HepG2 (cell line): ENCODE measurements around the gene C1orf185.

Source experiments
- MAFF ChIP-seq: IDR thresholded peaks from 2 replicates; pipeline ENCODE4 v1.6.1; 2011; ENCODE audit warnings: low read depth, low read length, improper control_type of control experiment
- NFYC ChIP-seq: IDR thresholded peaks from 2 replicates; pipeline ENCODE4 v1.6.1; 2016; ENCODE audit warnings: missing genetic modification reagents, missing compliant biosample characterization
- PCBP1 ChIP-seq: fragments of 200-400 bp; formaldehyde crosslinking; IDR thresholded peaks from 2 replicates; pipeline ENCODE4 v1.6.1; 2017; ENCODE audit warnings: mild to moderate bottlenecking, low read depth, low read length, borderline replicate concordance
- PHF8 ChIP-seq: sonication (generic); formaldehyde crosslinking; IDR thresholded peaks from 2 replicates; pipeline ENCODE4 v1.5.0; 2020; ENCODE audit warnings: missing genetic modification reagents
- POLR2A ChIP-seq, 2 experiments: IDR thresholded peaks; 2 replicates each; pipeline ENCODE4 v1.6.1; 2011; ENCODE audit warnings: low read depth in 2 of 2, low read length in 2 of 2, mild to moderate bottlenecking in 1 of 2, moderate library complexity in 1 of 2; ENCODE audit not compliant: insufficient read depth in 1 of 2
- RFX5 ChIP-seq: IDR thresholded peaks from 2 replicates; pipeline ENCODE4 v1.6.1; 2011; ENCODE audit warnings: low read depth, low read length, improper control_type of control experiment
- ZBTB38 ChIP-seq: sonication (generic); formaldehyde crosslinking; IDR thresholded peaks from 2 replicates; pipeline ENCODE4 v1.5.1; 2020; ENCODE audit warnings: mild to moderate bottlenecking, missing genetic modification reagents
- ZBTB7A ChIP-seq: sonication (generic); formaldehyde crosslinking; IDR thresholded peaks from 2 replicates; pipeline ENCODE4 v1.8.0; 2022; ENCODE audit warnings: mild to moderate bottlenecking, missing genetic modification reagents
- ZFX ChIP-seq: sonication (generic); formaldehyde crosslinking; IDR thresholded peaks from 2 replicates; pipeline ENCODE4 v1.4.0; 2020; ENCODE audit warnings: mild to moderate bottlenecking, low read depth, missing genetic modification reagents, moderate library complexity
- ZNF274 ChIP-seq: sonication (generic); formaldehyde crosslinking; IDR thresholded peaks from 2 replicates; pipeline ENCODE4 v1.5.1; 2020; ENCODE audit warnings: mild to moderate bottlenecking, missing genetic modification reagents
- ZNF513 ChIP-seq: sonication (generic); formaldehyde crosslinking; conservative IDR thresholded peaks from 2 replicates; pipeline ENCODE4 v1.5.0; 2020; ENCODE audit warnings: missing genetic modification reagents
- ZNF557 ChIP-seq: sonication (generic); formaldehyde crosslinking; IDR thresholded peaks from 2 replicates; pipeline ENCODE4 v1.4.0; 2020; ENCODE audit warnings: missing genetic modification reagents
- TF ChIP-seq, protein P1 (sequence below): sonication (generic); formaldehyde crosslinking; IDR thresholded peaks from 2 replicates; pipeline ENCODE4 v1.5.0; 2020; ENCODE audit warnings: mild to moderate bottlenecking, missing genetic modification reagents, moderate library complexity
- TF ChIP-seq, protein P2 (sequence below): sonication (generic); formaldehyde crosslinking; IDR thresholded peaks from 2 replicates; pipeline ENCODE4 v1.4.0; 2020; ENCODE audit warnings: missing genetic modification reagents, mild to moderate bottlenecking, borderline replicate concordance

GRCh38 chr1:51073456-51073855, 28.6 kb upstream of the C1orf185 start:
- TF ChIP-seq, protein P1, sequence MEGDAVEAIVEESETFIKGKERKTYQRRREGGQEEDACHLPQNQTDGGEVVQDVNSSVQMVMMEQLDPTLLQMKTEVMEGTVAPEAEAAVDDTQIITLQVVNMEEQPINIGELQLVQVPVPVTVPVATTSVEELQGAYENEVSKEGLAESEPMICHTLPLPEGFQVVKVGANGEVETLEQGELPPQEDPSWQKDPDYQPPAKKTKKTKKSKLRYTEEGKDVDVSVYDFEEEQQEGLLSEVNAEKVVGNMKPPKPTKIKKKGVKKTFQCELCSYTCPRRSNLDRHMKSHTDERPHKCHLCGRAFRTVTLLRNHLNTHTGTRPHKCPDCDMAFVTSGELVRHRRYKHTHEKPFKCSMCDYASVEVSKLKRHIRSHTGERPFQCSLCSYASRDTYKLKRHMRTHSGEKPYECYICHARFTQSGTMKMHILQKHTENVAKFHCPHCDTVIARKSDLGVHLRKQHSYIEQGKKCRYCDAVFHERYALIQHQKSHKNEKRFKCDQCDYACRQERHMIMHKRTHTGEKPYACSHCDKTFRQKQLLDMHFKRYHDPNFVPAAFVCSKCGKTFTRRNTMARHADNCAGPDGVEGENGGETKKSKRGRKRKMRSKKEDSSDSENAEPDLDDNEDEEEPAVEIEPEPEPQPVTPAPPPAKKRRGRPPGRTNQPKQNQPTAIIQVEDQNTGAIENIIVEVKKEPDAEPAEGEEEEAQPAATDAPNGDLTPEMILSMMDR (CRISPR knock-in tag) = no peak
- TF ChIP-seq, protein P2, sequence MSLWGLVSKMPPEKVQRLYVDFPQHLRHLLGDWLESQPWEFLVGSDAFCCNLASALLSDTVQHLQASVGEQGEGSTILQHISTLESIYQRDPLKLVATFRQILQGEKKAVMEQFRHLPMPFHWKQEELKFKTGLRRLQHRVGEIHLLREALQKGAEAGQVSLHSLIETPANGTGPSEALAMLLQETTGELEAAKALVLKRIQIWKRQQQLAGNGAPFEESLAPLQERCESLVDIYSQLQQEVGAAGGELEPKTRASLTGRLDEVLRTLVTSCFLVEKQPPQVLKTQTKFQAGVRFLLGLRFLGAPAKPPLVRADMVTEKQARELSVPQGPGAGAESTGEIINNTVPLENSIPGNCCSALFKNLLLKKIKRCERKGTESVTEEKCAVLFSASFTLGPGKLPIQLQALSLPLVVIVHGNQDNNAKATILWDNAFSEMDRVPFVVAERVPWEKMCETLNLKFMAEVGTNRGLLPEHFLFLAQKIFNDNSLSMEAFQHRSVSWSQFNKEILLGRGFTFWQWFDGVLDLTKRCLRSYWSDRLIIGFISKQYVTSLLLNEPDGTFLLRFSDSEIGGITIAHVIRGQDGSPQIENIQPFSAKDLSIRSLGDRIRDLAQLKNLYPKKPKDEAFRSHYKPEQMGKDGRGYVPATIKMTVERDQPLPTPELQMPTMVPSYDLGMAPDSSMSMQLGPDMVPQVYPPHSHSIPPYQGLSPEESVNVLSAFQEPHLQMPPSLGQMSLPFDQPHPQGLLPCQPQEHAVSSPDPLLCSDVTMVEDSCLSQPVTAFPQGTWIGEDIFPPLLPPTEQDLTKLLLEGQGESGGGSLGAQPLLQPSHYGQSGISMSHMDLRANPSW (CRISPR knock-in tag) = no peak
- TF ChIP-seq PHF8 (CRISPR knock-in tag) = no peak
- TF ChIP-seq ZNF557 (CRISPR knock-in tag) = no peak
- no peak for TF ChIP-seq NFYC (CRISPR knock-in tag)
- TF ChIP-seq PCBP1 = no peak
- no peak for TF ChIP-seq ZNF513
- no peak for TF ChIP-seq ZBTB7A (CRISPR knock-in tag)
- no peak for TF ChIP-seq POLR2A (IDR thresholded peaks at IDR 0.05; ENCODE audit: insufficient read depth in 1 of 2, low read depth in 2 of 2, low read length in 2 of 2)
- no peak for TF ChIP-seq ZFX
- TF ChIP-seq MAFF = no peak
- TF ChIP-seq ZNF274 (CRISPR knock-in tag) = no peak
- no peak for TF ChIP-seq RFX5
- TF ChIP-seq ZBTB38 (CRISPR knock-in tag) = no peak
